Measurements from ENCODE around the gene TTC22. TPM values are rescaled to one million over a fixed set of nuclear protein-coding genes. Genes with fewer than 3 reads are reported as not detected.

The TTC22 gene
- total RNA-seq, 2 experiments from 2014 or later: 19.8 to 20.9 TPM

- Mint-ChIP-seq H3K36me3 (ENCODE audit: low read depth) (no peaks in the 10 kb centered on the region), H3K4me1 (no peaks in the 10 kb centered on the region), H3K4me3 (no peak overlapping the region), H3K27me3 (no peaks in the 10 kb centered on the region), H3K27ac (no peak overlapping the region), H3K9me3 (no peaks in the 10 kb centered on the region)
- CTCF ChIA-PET: no interaction called here
- no peak for DNase-seq
- POLR2A ChIA-PET: no interaction called here
Measured at GRCh38 chr1:54748094-54748835, 52.9 kb downstream of the TTC22 start.

- Mint-ChIP-seq H3K4me3 (no peak overlapping the region), H3K36me3 (ENCODE audit: low read depth) (peaks cover 14% of the 10 kb centered on the region), H3K4me1 (no peaks in the 10 kb centered on the region), H3K27ac (no peak overlapping the region), H3K9me3 (no peaks in the 10 kb centered on the region), H3K27me3 (no peaks in the 10 kb centered on the region)
- DNase-seq: no peak
- ChIA-PET CTCF (no interaction called here), POLR2A (interaction anchor here (0.8 kb wide), 1 partner anchor 10 kb away, joined by 3 read pairs; no protein-coding TSS in a partner anchor)
Measured at GRCh38 chr1:54745864-54746263, 55.3 kb downstream of the TTC22 start.

DNA sequence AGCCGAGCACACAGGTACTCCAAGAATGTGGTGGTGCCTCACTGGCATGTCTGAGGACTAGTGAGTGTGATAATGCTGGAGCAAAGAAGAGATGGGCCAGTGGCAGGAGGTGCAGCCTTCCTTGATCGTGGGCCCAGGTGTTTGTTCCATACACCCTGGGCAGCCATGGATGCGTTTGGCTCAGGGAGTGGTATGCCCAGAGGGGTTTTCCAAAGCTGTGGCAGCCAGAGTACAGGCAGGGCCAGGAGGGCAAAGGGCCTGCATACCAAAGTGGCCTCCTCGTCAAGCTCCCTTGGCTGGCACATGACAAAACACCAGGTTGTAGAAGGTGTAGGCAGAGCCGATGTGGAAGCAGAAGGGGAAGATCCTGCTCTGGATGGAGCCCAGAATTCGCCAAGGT lies 55.8 kb downstream of the TTC22 start:
- H3K36me3 Mint-ChIP-seq (ENCODE audit: low read depth): peaks cover 15% of the 10 kb centered on the region

GRCh38 chr1:54744696-54745095 lies 56.4 kb downstream of the TTC22 start:
- peaks cover 20% of the 10 kb centered on the region for H3K36me3 Mint-ChIP-seq (ENCODE audit: low read depth)
- ChIA-PET CTCF (no interaction called here), POLR2A (no interaction called here)

More for the DNA sequence above, 55.8 kb downstream of the TTC22 start:
- Mint-ChIP-seq H3K9me3 (no peaks in the 10 kb centered on the region), H3K4me3 (no peak overlapping the region), H3K27ac (no peak overlapping the region), H3K27me3 (no peaks in the 10 kb centered on the region), H3K4me1 (no peaks in the 10 kb centered on the region)
- no peak for DNase-seq
- POLR2A ChIA-PET: no interaction called here
- CTCF ChIA-PET: no interaction called here

GRCh38 chr1:54743416-54744226 lies 57.5 kb downstream of the TTC22 start:
- Mint-ChIP-seq H3K27ac (no peak overlapping the region), H3K4me3 (no peak overlapping the region), H3K4me1 (no peaks in the 10 kb centered on the region), H3K9me3 (no peaks in the 10 kb centered on the region), H3K27me3 (no peaks in the 10 kb centered on the region), H3K36me3 (ENCODE audit: low read depth) (peaks cover 20% of the 10 kb centered on the region)
- ChIA-PET CTCF (no interaction called here), POLR2A (no interaction called here)
- DNase-seq: no peak

More at GRCh38 chr1:54744696-54745095, 56.4 kb downstream of the TTC22 start:
- H3K9me3 Mint-ChIP-seq: no peaks in the 10 kb centered on the region
- no peaks in the 10 kb centered on the region for H3K4me1 Mint-ChIP-seq
- no peaks in the 10 kb centered on the region for H3K27me3 Mint-ChIP-seq
- H3K4me3 Mint-ChIP-seq: no peak overlapping the region
- DNase-seq: no peak
- H3K27ac Mint-ChIP-seq: no peak overlapping the region

- H3K27me3 Mint-ChIP-seq: no peaks in the 10 kb centered on the region
- CTCF ChIA-PET: no interaction called here
- no peak for DNase-seq
- H3K4me1 Mint-ChIP-seq: no peaks in the 10 kb centered on the region
- H3K27ac Mint-ChIP-seq: no peak overlapping the region
- peaks cover 29% of the 10 kb centered on the region for H3K36me3 Mint-ChIP-seq (ENCODE audit: low read depth)
- H3K4me3 Mint-ChIP-seq: no peak overlapping the region
- POLR2A ChIA-PET: no interaction called here
- no peaks in the 10 kb centered on the region for H3K9me3 Mint-ChIP-seq
Measured at GRCh38 chr1:54742282-54742681, 58.8 kb downstream of the TTC22 start.

DNA sequence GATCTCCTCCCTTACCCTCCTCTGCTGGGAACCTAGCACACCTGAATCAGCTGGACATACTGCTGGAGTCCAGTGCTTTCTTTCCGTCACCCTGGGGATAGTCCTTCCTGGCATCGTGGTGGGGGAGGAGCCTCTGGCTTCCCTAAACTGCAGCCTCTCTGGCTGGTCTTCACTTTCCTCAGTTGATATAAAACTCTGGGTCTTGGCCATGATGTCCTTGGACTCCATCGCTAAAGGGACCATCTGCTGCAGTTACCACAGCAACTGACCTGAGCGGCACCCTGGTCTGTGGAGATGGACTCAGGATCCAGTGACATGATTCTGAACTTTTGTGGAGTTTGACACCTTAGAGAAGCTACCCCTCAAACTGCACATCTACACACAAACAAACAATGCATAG lies 59.6 kb downstream of the TTC22 start:
- DNase-seq: no peak
- Mint-ChIP-seq H3K9me3 (no peaks in the 10 kb centered on the region), H3K4me3 (no peak overlapping the region), H3K36me3 (ENCODE audit: low read depth) (peaks cover 37% of the 10 kb centered on the region), H3K4me1 (no peaks in the 10 kb centered on the region), H3K27me3 (no peaks in the 10 kb centered on the region), H3K27ac (no peak overlapping the region)
- ChIA-PET CTCF (no interaction called here), POLR2A (no interaction called here)

GRCh38 chr1:54738244-54738643 lies 62.9 kb downstream of the TTC22 start:
- no peaks in the 10 kb centered on the region for H3K4me1 Mint-ChIP-seq
- no peaks in the 10 kb centered on the region for H3K9me3 Mint-ChIP-seq
- ChIA-PET POLR2A (interaction anchor here (0.6 kb wide), 1 partner anchor 63 kb away, joined by 3 read pairs; no protein-coding TSS in a partner anchor), CTCF (no interaction called here)
- H3K4me3 Mint-ChIP-seq: no peak overlapping the region
- no peak for DNase-seq
- peaks cover 52% of the 10 kb centered on the region for H3K36me3 Mint-ChIP-seq (ENCODE audit: low read depth)
- no peaks in the 10 kb centered on the region for H3K27me3 Mint-ChIP-seq
- no peak overlapping the region for H3K27ac Mint-ChIP-seq

GRCh38 chr1:54736685-54737084 lies 64.4 kb downstream of the TTC22 start:
- Mint-ChIP-seq H3K4me1 (no peaks in the 10 kb centered on the region), H3K36me3 (ENCODE audit: low read depth) (peaks cover 44% of the 10 kb centered on the region), H3K9me3 (no peaks in the 10 kb centered on the region), H3K27me3 (no peaks in the 10 kb centered on the region), H3K27ac (no peak overlapping the region), H3K4me3 (no peak overlapping the region)
- ChIA-PET CTCF (no interaction called here), POLR2A (no interaction called here)
- no peak for DNase-seq

Other genes with a start within 250 kb of the TTC22 start
- gene FAM151A, start 177.8 kb downstream of the TTC22 start, total RNA-seq: not detected
- gene MROH7, start 159.5 kb downstream of the TTC22 start, total RNA-seq: under 1 TPM; 0.05 to 0.23 TPM
- 10 to 100 TPM; 17.6 to 20.6 TPM for gene TTC4, start 85.5 kb downstream of the TTC22 start, total RNA-seq
- 1 to 10 TPM; 3.3 to 4.0 TPM for gene PARS2, start 36.8 kb downstream of the TTC22 start, total RNA-seq
- 100 to 1,000 TPM; 114 to 115 TPM for gene DHCR24, start 85.9 kb upstream of the TTC22 start, total RNA-seq
- not detected for gene TMEM61, start 179.3 kb upstream of the TTC22 start, total RNA-seq
- gene BSND, start 197.6 kb upstream of the TTC22 start, total RNA-seq: under 1 TPM; 0.08 to 0.13 TPM
- gene PCSK9, start 238.2 kb upstream of the TTC22 start, total RNA-seq: under 1 TPM; 0.05 to 0.18 TPM

All from activated CD4-positive, alpha-beta memory T cell treated with anti-CD3 and anti-CD28 coated beads, Interleukin-2, amount 10 ng/mL, durations not matched to agents 7 days and 5 days (primary cell).